Activated naive CD8-positive, alpha-beta T cell treated with anti-CD3 and anti-CD28 coated beads, Interleukin-2, amount 10 ng/mL, durations not matched to agents 7 days and 5 days (primary cell): ENCODE measurements around the gene SCAP. TPM values are rescaled to one million over a fixed set of nuclear protein-coding genes. Genes with fewer than 3 reads are reported as not detected.
A peak's percentile ranks its signal among the peaks of the same experiment; 100 is the strongest.

Source experiments
- ATAC-seq: fragments of 150-1000 bp; cut with Tn5 transposase; one replicate; pipeline ENCODE4 v1.10.0; 2021; ENCODE audit warnings: low read depth, moderate library complexity
- POLR2A ChIA-PET: fragments of 350-600 bp; sonication (Branson Sonifier 250); formaldehyde crosslinking; loops from one replicate; lab custom pipeline; 2021; ENCODE audit warnings: antibody characterized with exemption; lab: Charles Lee
- DNase-seq: peaks from one replicate; pipeline ENCODE4 v3.0.0; 2021
- H3K27ac Mint-ChIP-seq: one replicate; pipeline ENCODE4 v1.8.0; 2022; ENCODE audit warnings: mild to moderate bottlenecking, mixed read lengths
- H3K27me3 Mint-ChIP-seq: one replicate; pipeline ENCODE4 v1.8.0; 2022; ENCODE audit warnings: mild to moderate bottlenecking, moderate library complexity, mixed read lengths
- H3K36me3 Mint-ChIP-seq: one replicate; pipeline ENCODE4 v1.8.0; 2021; ENCODE audit warnings: mild to moderate bottlenecking, mixed read lengths
- H3K4me1 Mint-ChIP-seq: one replicate; pipeline ENCODE4 v1.8.0; 2021; ENCODE audit warnings: mixed read lengths
- H3K4me3 Mint-ChIP-seq: one replicate; pipeline ENCODE4 v1.8.0; 2022; ENCODE audit warnings: mild to moderate bottlenecking, moderate library complexity, mixed read lengths
- H3K9me3 Mint-ChIP-seq: one replicate; pipeline ENCODE4 v1.8.0; 2021; ENCODE audit warnings: mixed read lengths
- total RNA-seq, 2 experiments: library from RNA; stranded (reverse); gene quantifications; one replicate each; pipeline ENCODE4 v1.2.3, GENCODE V29; 2021

Gene SCAP
- total RNA-seq, 2 experiments from 2014 or later: 73.5 to 80.1 TPM

DNA sequence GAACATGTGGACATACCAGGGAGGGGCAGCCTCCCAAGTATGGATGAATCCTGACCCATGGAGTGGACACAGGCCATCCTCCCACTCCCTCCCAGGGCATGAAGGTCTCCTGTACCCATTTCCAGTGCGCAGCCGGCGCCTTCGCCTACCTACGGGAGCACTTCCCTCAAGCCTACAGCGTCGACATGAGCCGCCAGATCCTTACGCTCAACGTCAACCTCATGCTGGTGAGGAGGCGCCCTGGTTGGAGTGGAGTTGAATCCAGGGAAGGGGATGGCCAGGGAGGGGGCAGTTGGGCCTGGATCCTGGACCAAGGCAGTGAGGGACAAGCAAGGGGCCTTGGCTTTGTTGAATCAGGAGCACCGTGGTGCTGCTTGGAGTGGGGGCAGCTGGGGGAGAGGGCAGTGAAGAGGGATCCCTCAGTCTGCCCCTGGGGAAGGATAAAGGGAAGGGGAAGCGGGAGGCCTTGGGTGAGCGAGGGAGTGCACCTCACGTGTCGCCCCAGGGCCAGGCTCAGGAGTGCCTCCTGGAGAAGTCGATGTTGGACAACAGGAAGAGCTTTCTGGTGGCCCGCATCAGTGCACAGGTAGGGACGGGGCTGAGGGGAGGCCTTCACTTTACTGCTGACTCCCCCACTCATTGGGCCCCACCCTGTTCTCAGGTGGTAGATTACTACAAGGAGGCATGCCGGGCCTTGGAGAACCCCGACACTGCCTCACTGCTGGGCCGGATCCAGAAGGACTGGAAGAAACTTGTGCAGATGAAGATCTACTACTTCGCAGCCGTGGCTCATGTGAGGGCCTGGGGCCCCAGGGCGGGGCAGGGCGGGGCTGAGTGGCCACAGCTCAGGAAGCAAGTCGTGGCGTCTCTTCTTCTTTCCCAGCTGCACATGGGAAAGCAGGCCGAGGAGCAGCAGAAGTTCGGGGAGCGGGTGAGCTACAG lies 69.7 kb downstream of the SCAP start:
- no peak for ATAC-seq
- H3K36me3 Mint-ChIP-seq: peaks cover 2% of the 10 kb centered on the region
- no peaks in the 10 kb centered on the region for H3K4me1 Mint-ChIP-seq
- no peaks in the 10 kb centered on the region for H3K27me3 Mint-ChIP-seq
- POLR2A ChIA-PET: no interaction called here
- no peaks in the 10 kb centered on the region for H3K9me3 Mint-ChIP-seq
- H3K4me3 Mint-ChIP-seq: no peak overlapping the region
- H3K27ac Mint-ChIP-seq: no peak overlapping the region
- no peak for DNase-seq

DNA sequence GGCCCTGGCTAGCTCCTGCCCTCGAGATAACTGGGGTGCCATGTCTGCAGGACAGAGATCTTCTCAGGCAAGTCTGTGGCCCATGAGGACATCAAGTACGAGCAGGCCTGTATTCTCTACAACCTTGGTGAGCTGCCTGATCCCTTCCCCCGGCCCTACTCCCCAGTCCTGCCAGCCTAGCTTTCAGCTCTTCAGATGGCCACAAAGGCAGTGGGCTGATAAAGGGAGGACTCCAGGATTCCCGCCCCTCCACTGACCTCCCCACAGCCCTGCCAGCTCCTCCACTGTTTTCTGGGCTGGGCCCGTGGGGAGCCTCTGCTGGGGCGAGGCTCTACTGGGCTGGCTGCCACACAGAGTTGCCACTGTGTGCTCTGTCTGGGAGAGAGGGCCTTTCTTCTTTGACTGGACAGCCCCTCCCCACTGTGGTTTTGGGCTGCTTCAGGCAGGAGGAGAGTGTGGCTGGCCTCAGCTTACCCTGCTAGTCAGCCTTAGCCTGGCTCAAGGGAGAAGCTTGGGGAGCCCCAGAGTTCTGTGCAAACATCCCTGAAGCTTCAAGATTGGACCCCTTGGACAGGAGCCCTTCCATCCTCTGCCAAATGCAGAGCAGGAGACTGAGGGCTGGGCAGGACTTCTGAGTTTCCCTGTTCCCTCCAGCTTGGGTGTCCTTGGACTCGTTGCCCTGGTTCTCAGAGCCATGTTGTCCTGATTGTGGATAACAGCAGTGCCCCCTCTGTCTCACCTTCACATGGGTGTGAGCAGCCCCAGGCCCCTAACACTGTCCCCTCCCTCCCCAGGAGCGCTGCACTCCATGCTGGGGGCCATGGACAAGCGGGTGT lies 70.6 kb downstream of the SCAP start:
- H3K4me3 Mint-ChIP-seq: no peak overlapping the region
- H3K4me1 Mint-ChIP-seq: no peaks in the 10 kb centered on the region
- DNase-seq (no peak), ATAC-seq (no peak)
- H3K27me3 Mint-ChIP-seq: no peaks in the 10 kb centered on the region
- no peak overlapping the region for H3K27ac Mint-ChIP-seq
- no peaks in the 10 kb centered on the region for H3K9me3 Mint-ChIP-seq
- peaks cover 2% of the 10 kb centered on the region for H3K36me3 Mint-ChIP-seq
- POLR2A ChIA-PET: no interaction called here

DNA sequence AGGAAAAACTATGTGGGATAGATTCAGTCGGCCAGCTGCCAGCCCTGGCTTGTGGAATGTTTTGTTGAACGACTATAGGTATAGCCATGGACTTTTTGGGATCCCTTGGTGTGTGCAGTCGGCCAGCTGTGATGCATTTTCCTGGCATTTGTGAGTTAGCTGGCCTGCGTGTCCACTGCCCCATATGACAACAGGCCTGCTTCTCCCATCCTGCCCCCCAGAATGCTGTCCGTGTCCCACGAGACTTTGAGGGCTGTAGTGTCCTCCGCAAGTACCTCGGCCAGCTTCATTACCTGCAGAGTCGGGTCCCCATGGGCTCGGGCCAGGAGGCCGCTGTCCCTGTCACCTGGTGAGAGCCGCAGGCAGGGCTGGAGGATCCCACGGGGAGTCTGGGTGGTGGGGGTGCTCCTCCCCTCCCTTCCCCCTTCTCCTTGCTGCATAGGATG lies 71.3 kb downstream of the SCAP start:
- peaks cover 2% of the 10 kb centered on the region for H3K36me3 Mint-ChIP-seq
- no peaks in the 10 kb centered on the region for H3K27me3 Mint-ChIP-seq
- H3K4me3 Mint-ChIP-seq: no peak overlapping the region
- no peaks in the 10 kb centered on the region for H3K9me3 Mint-ChIP-seq
- POLR2A ChIA-PET: interaction anchor here (0.7 kb wide), 1 partner anchor 1080 kb away, joined by 4 read pairs; no protein-coding TSS in a partner anchor
- H3K4me1 Mint-ChIP-seq: peaks cover under 1% of the 10 kb centered on the region
- DNase-seq (no peak), ATAC-seq (no peak)
- H3K27ac Mint-ChIP-seq: no peak overlapping the region

DNA sequence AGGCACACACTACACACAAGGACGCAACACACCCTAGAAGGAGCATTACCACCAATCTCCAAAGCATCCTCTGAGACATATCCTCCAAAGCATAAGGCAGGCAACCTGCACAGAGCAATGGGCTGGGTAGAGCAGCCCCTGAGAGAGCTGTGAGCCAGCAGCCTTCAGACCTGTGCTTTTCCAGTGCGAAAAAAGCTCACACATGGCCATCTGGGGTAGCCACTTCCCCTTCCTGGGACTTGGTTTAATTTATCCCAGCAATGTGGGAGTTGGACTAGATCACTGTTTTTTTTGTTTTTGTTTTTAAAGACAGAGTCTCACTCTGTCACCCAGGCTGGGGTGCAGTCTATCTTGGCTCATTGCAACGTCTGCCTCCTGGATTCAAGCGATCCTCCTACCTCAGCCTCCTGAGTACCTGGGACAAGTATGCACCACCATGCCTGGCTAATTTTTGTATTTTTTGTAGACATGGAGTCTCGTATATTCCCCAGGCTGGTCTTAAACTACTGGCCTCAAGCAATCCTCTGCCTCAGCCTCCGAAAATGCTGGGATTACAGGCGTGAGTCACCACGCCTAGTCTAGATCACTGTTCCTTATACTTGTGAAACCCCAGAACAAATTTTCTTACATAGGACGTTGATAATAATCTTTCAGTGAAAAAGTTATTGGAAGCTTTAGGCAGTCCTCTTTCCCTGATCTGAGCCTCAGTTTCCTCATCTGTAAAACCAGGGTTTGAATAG lies 76.0 kb downstream of the SCAP start:
- ATAC-seq (no peak), DNase-seq (no peak)
- H3K4me1 Mint-ChIP-seq: peaks cover 11% of the 10 kb centered on the region
- no peak overlapping the region for H3K4me3 Mint-ChIP-seq
- H3K27me3 Mint-ChIP-seq: no peaks in the 10 kb centered on the region
- peaks cover 2% of the 10 kb centered on the region for H3K36me3 Mint-ChIP-seq
- H3K27ac Mint-ChIP-seq: no peak overlapping the region
- POLR2A ChIA-PET: no interaction called here
- H3K9me3 Mint-ChIP-seq: no peaks in the 10 kb centered on the region

DNA sequence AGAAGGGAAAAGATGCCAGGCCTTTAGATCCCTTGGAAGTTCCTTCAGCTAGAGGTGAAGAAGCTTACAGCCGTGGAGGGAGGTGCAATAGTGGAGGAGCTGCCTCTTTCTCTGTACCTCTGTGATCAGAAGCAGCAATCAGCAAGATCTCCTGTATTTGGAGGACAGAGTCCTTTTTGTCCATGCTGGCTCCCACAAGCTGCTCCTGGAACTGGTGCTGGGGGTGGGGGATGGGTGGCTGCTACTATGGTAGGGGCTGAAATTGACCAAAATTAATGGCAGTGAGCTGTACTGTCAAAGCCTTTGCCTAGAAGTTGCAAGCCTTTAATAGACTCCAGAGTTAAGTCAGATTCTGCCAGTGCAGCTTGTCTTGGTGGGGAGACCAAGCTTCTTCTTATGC lies 76.7 kb downstream of the SCAP start:
- no peaks in the 10 kb centered on the region for H3K9me3 Mint-ChIP-seq
- ATAC-seq (no peak), DNase-seq (no peak)
- H3K4me1 Mint-ChIP-seq: peaks cover 14% of the 10 kb centered on the region
- POLR2A ChIA-PET: no interaction called here
- no peak overlapping the region for H3K4me3 Mint-ChIP-seq
- no peaks in the 10 kb centered on the region for H3K27me3 Mint-ChIP-seq
- no peak overlapping the region for H3K27ac Mint-ChIP-seq
- H3K36me3 Mint-ChIP-seq: peaks cover 2% of the 10 kb centered on the region

DNA sequence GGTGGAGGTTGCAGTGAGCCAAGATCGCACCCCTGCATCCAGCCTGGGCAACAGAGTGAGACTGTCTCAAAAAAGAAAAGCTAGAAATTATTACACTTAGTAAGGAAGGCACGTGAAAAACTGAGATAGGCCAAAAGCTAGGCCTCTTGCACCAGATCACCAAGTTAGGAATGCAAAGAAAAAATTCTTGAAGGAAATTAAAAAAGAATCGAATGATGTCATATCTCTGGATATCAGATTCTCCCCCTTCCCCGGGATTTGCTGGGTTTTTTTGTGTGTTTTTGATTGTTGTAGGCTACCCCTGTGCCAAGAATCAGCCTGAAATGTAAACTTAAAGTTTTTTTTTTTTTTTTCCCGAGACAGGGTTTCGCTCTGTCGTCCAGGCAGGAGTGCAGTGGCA lies 77.5 kb downstream of the SCAP start:
- Mint-ChIP-seq H3K9me3 (no peaks in the 10 kb centered on the region), H3K4me1 (peaks cover 16% of the 10 kb centered on the region), H3K27me3 (no peaks in the 10 kb centered on the region), H3K27ac (no peak overlapping the region), H3K36me3 (peaks cover 2% of the 10 kb centered on the region), H3K4me3 (no peak overlapping the region)
- DNase-seq (no peak), ATAC-seq (no peak)
- POLR2A ChIA-PET: no interaction called here

DNA sequence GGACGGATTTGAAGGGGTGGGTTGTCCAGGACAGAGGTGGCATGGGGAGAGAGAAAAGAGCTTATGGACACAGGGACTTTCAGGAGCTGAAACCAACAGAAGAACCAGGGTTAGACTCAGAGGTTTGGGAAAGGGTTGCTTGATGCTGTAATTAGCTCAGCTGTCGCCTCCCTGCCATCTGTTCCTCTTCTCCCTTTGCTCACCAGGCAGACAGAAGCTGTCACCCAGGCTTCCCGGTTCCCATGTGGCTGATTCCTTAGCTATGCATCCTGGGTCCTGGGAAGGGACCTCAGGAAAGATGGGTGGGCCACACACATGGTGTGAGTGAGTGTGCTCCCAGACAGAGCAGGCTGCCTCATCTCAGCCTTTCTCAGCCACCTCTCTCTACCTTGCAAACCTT lies 80.9 kb downstream of the SCAP start:
- peaks cover 20% of the 10 kb centered on the region for H3K4me1 Mint-ChIP-seq
- POLR2A ChIA-PET: no interaction called here
- peaks cover 2% of the 10 kb centered on the region for H3K36me3 Mint-ChIP-seq
- no peak overlapping the region for H3K4me3 Mint-ChIP-seq
- H3K9me3 Mint-ChIP-seq: no peaks in the 10 kb centered on the region
- H3K27ac Mint-ChIP-seq: peak overlapping the region; percentile 13
- no peak for DNase-seq
- H3K27me3 Mint-ChIP-seq: no peaks in the 10 kb centered on the region
- ATAC-seq: no peak

DNA sequence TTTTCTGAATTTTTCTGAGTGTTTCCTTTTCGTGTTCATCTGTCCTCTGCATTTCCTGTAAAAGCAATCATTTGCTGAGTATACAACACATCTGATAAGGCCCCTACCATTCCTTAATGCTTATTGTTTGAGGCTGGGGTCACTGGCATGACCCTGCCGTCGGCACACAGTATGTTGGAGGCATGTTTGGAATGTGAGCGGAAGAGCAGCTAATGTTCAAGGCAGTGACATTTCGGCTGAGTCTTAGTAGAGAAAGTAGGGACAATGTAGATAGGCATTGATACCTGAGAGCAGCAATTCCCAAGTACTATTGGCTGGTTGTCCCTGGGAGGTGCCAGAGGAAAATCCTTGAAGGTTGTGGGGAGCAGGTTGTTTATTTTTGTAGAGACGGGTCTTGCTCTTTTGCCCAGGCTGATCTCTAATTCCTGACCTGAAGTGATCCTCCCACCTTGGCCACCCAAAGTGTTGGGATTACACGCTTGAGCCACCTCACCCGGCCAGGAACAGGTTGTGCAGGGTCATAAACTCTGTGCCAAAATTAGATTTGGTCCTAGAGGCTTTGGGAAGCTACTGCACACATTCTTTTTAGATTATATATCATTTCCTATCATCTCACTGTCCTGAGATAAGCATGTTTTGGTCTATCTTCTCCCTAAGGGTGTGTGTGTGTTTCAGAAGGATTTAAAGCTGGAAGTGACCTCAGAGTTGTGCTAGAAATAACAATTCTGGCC lies 81.4 kb downstream of the SCAP start:
- Mint-ChIP-seq H3K36me3 (peaks cover 2% of the 10 kb centered on the region), H3K4me1 (peaks cover 18% of the 10 kb centered on the region), H3K4me3 (no peak overlapping the region), H3K27me3 (no peaks in the 10 kb centered on the region), H3K27ac (no peak overlapping the region), H3K9me3 (no peaks in the 10 kb centered on the region)
- POLR2A ChIA-PET: interaction anchor here (0.6 kb wide), 1 partner anchor 100 kb away, joined by 9 read pairs; no protein-coding TSS in a partner anchor
- ATAC-seq (no peak), DNase-seq (no peak)

DNA sequence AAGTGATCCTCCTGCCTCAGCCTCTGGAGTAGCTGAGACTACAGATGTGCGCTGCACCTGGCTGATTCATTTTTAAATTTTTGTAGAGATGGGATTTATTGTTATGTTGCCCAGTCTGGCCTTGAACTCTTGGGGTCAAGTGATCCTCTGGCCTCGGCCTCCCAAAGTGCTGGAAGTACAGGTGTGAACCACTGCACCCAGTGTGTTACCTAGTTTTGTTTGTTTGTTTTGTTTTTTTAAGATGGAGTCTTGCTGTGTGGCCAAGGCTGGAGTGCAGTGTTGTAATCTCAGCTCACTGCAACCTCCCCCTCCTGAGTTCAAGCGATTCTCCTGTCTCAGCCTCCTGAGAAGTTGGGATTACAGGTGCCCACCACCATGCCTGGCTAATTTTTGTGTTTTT lies 82.8 kb downstream of the SCAP start:
- peaks cover 13% of the 10 kb centered on the region for H3K4me1 Mint-ChIP-seq
- no peak overlapping the region for H3K4me3 Mint-ChIP-seq
- H3K36me3 Mint-ChIP-seq: peaks cover 7% of the 10 kb centered on the region
- POLR2A ChIA-PET: interaction anchor here (0.5 kb wide), 1 partner anchor 9 kb away, joined by 3 read pairs; no protein-coding TSS in a partner anchor
- DNase-seq: no peak
- no peaks in the 10 kb centered on the region for H3K9me3 Mint-ChIP-seq
- no peaks in the 10 kb centered on the region for H3K27me3 Mint-ChIP-seq
- no peak overlapping the region for H3K27ac Mint-ChIP-seq
- no peak for ATAC-seq

DNA sequence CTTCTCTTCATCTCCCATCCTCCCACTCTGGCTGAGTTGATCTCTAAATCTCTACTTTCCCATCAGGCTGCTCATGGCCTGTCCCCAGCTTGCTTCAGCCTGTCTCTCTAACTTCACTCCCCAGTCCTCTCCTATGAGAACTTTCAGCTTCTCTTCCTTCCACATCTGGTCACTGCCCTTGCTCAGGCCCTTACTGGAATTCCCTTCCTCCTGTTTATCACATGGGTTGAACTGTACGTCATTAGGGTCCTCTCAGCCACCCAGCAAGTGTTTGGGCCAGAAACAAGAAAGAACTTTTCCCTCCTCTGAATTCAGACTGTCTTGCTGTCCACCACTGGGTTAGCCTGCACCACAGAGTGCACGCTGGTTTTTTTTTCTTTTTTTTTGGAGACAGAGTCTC lies 89.9 kb downstream of the SCAP start:
- Mint-ChIP-seq H3K4me3 (no peak overlapping the region), H3K27ac (no peak overlapping the region), H3K27me3 (no peaks in the 10 kb centered on the region), H3K36me3 (peaks cover 15% of the 10 kb centered on the region), H3K4me1 (peaks cover 18% of the 10 kb centered on the region), H3K9me3 (no peaks in the 10 kb centered on the region)
- POLR2A ChIA-PET: interaction anchor here (0.6 kb wide), 1 partner anchor 278 kb away, joined by 3 read pairs; no protein-coding TSS in a partner anchor
- no peak for ATAC-seq
- no peak for DNase-seq

DNA sequence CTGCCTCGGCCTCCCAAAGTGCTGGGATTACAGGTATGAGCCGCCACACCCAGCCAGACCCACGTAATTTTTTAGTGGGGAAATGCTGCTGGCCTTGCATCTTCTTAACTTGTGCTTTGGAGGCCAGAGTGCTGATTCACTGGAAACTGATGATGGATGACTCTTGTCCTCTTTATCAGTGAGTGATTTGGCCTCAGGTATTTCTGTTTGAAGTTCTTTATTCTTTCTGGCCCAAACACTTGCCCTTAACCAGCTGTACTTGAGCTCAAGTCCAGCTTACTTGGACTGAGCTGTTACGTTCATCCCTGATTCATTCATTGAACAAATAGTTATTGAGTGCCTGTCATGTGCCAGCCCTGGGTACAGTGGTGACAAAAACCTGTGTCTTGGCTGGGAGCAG lies 90.7 kb downstream of the SCAP start:
- DNase-seq: no peak
- no peaks in the 10 kb centered on the region for H3K9me3 Mint-ChIP-seq
- peaks cover 15% of the 10 kb centered on the region for H3K36me3 Mint-ChIP-seq
- no peak for ATAC-seq
- no peak overlapping the region for H3K27ac Mint-ChIP-seq
- H3K4me1 Mint-ChIP-seq: peaks cover 21% of the 10 kb centered on the region
- POLR2A ChIA-PET: no interaction called here
- H3K27me3 Mint-ChIP-seq: no peaks in the 10 kb centered on the region
- H3K4me3 Mint-ChIP-seq: no peak overlapping the region

DNA sequence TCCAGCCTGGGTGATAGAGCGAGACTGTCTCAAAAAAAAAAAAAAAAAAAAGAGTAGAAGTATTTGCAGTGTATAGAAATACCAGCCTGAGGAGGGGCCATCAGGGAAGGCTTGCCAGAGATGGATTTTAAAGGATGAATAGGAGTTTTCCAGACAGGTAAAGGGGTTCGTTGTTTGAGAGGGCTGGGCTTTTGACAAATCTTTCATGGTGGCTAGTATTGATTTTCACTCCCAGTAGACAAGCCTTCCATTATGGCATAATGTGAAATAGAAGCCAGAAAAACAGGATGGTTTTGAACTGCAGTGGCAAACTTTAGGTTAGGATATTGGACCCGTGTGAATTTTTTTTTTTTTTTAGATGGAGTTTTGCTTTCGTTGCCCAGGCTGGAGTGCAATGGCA lies 91.3 kb downstream of the SCAP start:
- H3K27ac Mint-ChIP-seq: no peak overlapping the region
- H3K36me3 Mint-ChIP-seq: peaks cover 15% of the 10 kb centered on the region
- H3K9me3 Mint-ChIP-seq: no peaks in the 10 kb centered on the region
- POLR2A ChIA-PET: no interaction called here
- H3K27me3 Mint-ChIP-seq: no peaks in the 10 kb centered on the region
- no peak for ATAC-seq
- peaks cover 26% of the 10 kb centered on the region for H3K4me1 Mint-ChIP-seq
- H3K4me3 Mint-ChIP-seq: no peak overlapping the region
- no peak for DNase-seq
